NCI-H2171 treated with DMSO at 0.1 percent for 48 hours (cell line): ENCODE results near the gene TINCR.
A peak's percentile ranks its signal among the peaks of the same experiment; 100 is the strongest.
"Not testable (repeated sequence)": the region's sequence is repeated elsewhere in the genome, so short reads cannot be mapped to it uniquely, and the experiment has no call there.

ENCODE experiments used
- DNase-seq: peaks from one replicate; lab custom pipeline; 2025; lab: John Stamatoyannopoulos, UW

Gene TINCR

DNA sequence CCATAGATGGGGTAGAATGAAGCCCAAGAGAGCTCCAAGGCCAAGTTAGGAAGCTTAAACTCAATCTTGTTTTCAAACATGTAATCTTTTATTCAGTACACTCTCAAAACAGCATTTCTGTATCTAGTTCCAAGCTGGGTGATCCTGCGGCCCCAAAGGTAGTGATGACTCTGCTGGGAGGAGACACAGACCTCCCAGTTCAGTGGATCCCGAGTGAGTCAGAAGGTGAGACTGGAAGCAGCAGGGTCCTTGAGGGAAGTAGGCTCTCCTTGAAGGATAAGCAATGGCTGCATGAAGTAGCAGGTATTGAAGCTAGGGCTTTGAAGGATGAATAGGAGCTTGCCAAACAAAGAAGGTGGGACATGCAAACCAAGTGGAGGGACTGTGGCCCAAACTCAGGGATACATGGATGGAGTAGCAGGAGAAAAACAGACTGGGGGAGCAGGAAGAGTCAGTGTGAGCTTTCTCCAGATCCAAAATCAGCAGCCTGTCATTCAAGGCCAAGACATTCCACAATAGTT lies 9.6 kb downstream of the TINCR start:
- no peak for DNase-seq

DNA sequence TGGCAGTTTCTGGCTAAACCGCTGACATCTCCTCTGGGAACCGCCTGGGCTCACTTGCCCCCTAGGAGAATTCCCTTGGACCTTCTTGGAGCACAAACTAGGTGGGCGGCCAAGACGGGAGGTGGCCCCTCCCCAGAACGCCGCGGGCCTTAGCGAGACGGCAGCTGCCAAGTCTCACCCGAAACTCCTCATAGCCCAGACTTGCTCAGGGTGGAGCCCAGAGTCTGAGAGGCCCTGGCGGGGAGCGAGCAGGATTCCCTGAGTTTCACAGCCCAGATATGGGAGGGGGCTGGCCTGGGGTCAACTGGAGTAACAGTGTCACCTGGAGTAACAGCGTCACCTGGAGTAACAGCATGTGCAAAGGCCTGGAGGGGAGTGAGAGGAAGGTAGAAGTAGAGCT lies 10.1 kb downstream of the TINCR start:
- DNase-seq = no peak

DNA sequence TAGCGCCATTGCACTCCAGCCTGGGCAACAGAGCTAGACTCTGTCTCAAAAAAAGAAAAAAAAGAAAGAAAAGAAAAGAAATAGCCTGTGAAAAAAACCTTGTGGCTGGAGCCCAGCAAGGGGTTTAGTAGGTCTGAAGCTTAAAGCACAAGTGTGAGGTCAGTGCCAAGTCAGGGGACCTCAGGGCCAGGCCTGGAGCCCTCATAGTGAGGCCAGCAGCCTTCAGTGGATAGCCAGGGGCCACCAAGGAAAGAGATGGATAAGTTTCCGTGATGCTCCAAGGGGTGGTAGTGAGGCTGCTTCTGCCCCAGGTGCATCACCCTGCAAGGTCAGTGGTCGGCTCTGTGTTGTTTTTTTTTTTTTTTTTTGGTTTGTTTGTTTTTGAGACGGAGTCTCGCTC lies 12.9 kb downstream of the TINCR start:
- DNase-seq = no peak

DNA sequence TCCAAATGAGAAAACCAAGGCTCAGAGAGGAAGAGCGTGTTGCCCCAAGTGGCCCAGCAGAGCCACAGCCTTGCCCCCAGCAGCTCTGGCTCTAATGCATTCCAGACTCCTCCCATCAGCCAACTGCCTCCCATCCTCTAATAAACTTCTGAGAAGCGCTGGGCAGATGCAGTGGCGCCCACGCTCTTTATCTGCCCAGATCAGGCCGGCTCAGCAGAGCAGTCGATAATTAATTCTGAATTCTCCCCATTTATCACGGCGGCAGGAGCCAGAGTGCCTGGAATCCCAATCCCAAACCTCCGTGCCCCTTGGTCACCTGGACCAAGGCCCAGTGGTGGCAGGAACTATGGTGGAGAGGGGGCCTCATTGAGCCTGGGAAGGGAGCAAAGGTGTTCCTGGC lies 13.9 kb downstream of the TINCR start:
- DNase-seq = no peak

DNA sequence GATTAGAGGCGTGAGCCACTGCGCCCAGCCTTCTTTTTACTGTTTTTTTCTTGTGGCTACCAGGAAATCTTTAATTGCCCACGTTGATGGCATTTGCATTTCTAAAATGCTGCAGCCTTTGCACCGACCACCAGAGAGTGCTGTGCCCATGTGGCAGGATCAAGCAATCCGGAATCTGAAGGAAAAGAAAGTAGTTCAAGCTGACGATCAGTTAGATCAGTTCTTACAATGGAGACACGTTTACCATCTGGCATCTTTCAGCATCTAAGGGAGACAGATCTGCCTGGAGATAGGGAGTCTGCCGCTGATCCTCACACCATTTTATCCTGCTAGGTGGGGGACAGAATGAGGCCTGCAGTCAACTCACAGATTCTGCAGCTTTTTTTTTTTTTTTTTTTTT lies 19.9 kb downstream of the TINCR start:
- peak; percentile 92 for DNase-seq

DNA sequence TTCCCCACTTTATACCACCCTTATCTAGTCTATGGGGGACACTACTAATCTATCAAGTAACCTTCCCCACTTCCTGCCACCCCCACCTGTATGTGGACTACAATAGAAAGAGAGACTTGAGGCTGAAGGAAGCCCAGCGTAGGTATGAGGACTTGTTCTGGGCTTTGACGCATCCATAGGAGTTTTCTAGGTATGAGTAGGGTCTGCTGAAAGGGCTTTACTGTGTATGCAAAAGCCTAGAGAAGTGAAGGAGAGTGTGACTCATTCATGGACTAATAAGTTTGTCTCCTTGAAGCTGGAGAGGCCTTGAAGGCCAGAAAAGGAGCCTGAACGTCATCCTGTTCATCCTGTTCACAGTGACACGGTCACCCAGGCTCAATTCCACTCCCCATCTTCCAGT lies 21.8 kb downstream of the TINCR start:
- no peak for DNase-seq

DNA sequence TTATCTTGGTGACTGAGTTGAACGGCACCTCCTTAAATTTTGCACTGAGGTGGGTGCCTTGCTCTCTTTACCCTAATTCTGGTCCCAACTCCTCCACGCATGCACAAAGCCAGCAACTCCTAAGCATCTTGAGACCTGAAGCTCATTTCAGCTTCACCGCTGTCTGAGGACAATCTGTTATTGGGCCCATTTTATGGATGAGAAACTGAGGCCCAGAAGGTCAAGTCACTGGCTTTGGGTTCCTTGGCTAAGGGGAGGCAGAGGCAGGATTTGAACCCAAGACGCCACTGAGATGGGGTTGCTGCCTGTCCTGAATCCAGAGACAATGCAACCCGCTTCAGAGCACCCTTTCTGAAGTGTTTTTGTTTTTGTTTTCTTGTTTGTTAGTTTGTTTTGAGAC lies 22.7 kb downstream of the TINCR start:
- no peak for DNase-seq

DNA sequence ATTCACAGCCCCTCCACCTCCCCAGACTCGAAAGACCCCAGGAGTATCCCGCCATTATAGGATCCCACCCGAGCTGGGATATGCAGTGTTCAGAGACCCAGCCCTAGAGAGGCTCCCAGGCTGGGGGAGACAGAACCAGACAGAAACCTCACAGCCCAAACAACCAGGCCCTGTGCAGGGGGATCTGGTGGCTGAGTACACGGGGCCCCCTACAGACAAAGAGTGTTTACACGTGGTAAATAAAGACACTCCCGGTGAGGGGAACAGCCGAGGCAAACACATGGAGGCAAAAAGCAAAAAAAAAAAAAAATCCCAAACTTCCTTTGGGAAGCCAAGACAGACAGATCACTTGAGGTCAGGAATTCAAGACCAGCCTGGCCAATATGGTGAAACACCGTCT lies 25.1 kb downstream of the TINCR start:
- DNase-seq = no peak

DNA sequence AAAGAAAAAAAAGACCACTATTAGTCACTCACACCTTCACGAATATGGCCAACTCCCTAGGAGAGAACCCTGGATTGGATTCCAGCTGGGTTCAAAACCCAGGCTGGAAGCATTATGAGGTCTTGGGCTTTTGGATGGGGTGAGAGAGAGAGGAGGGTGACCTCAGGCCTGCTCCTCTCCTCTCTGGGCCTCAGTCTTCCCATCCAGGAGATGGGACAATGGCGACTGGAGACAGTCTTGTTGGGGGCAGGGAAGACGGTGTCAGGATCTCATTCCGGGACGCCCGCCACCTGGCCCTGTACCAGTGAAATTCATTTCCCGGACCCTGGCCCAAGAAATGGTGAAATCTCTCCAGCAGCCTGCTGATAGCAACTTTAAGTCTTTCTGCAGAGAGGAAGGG lies 26.3 kb downstream of the TINCR start:
- DNase-seq = no peak

DNA sequence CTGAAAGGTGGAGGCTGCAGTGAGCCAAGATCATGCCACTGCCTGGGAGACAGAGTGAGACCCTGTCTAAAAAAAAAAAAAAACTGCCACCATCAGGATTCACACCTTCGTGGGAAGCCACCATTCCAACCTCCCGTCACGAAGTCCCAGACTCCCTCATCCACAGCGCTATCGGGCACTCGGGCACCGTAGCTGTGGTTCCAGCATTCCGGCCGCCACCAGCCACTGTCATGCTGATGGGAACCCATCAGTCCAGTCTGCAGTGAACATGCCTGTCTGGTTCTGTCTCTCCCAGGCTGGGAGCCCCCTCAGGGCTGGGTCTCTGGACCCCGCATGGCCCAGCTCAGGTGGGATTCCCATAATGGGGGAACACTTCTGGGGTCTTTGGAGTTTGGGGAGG lies 27.5 kb downstream of the TINCR start:
- no peak for DNase-seq

DNA sequence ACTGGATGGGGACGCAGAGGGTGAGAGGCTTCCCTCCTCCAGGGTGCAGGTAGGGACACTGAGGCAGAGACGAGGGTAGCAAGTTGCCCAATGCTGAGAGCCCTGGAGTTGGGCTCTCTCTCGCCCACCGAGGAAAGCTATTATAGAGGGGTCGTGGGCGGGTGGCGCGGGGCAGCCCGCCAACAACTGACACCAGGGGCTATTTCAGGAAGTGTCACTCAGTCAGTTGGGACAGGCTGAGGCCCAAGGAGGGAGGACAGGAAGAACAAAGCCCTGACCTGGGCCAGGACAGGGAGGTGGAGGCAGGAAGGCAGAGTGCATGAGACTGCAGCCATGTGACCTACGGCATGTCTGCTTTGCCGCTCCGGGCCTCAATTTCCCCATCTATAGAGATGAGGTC lies 29.9 kb downstream of the TINCR start:
- DNase-seq = no peak

DNA sequence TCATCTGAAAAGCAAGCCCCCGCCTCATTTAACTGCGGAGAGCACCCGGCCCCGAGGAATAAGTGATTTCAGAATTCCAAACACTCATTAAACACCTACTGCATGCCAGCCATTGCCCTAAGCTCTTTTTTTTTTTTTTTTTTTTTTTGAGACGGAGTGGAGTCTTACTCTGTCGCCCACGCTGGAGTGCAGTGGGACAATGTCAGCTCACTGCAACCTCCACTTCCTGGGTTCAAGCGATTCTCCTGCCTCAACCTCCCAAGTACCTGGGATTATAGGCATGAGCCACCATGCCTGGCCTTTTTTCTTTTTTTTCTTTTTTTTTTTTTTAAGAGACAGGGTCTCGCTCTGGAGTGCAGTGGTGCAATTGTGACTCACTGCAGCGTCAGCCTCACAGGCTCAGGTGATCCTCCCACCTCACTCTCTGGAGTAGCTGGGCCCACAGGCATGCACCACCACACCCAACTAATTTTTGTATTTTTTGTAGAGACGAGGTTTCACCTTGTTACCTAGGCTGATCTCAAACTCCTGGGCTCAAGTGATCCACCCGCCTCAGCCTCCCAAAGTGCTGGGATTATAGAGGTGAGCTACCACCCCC lies 30.7 kb downstream of the TINCR start:
- not testable (repeated sequence) for DNase-seq

DNA sequence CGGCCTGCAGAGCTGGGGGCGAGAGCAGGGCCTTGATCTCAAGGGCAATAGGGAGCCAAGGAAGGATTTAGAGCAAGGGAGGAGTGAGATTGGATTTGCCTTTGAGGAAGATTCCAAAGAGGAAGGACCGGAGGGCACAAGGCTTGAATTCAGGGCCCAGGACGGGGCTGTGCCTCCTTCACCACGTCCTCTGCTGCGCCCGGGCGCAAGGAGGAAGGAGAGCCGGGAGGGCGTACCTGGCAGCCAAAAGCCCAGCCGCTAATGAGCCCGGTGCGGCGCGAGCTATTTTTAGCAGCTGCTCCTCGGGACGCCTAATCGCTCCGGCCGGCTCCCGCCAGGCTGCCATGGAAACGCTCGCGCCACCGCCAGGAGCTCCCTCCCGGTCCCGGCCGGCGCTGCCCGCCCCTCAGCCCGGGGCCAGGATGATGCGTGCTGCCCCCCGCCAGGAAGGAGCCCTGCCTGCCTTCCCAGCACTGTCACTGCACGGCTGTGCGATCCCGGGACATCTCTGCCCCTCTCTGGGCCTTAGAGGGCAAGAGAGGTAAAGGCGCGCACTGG lies 31.3 kb downstream of the TINCR start:
- DNase-seq = peak; percentile 24

DNA sequence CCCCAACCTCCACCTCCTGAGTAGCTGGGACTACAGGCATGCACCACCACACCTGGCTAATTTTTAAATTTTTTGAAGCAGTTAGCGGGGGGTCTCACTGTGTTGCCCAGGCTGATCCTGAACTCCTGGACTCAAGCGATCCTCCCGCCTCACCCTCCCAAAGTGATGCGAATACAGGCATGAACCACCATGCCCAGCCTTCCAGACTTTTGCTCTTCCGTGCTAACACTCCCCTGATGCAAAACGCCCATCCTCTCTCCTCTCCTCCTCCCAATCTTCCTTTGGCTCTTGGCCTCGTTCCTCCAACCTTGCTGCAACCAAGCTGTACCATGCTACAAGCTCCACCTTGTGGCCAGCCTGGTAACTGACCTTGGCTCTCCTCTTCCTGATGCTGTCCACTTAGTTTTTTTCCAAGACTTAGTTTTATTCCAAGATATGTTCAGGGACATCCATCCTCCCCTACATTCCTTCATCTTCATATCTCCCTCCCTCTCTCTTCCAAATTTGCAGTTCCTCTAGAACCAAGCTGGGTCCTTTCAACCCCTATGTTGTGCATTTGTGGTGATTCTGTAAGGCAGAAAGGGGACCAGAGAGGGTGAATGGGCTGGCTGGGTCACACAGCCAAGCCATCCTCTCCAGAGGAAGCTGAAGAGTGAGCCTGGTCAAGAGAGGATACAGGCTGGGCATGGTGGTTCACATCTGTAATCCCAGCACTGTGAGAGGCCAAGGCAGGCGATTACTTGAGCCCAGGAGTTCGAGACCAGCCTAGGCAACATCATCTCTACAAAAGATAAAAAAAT lies 32.8 kb downstream of the TINCR start:
- peak; percentile 7 for DNase-seq

DNA sequence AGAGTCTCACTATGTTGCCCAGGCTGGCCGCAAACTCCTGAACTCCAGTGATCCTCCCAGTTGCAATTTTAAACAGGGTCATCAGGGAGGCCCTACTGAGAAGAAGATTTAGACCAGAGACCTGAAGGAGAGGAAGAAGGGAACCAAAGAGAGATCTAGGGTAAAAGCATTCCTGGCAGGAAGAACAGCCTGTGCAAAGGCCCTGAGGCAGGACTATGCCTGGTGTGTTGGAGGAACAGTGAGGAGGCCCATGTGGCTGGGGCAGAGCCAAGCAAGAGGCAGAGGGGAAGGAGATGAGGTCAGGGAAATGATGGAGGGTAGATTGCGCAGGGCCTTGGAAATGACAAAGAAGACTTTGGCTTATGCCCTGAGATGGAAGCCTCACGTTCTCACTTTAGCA lies 34.5 kb downstream of the TINCR start:
- no peak for DNase-seq

DNA sequence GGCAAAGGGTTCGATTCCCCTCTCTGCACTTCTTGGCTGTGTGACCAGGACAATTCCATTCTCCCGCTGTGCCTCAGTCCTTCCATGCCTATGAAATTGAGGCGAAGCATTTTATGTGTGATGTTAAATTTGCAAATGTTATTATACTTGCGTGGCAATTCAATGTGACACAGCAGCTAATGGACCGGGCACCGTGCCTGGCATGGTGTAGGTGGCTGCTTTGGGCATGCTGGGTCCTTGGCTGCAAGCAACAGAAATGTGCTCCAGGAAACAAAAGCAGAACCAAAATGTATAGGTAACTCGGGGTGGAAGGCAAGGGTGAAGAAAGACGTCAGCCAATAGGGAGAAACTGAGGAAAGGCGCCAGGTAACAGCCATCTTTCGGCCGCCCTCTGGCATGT lies 37.1 kb downstream of the TINCR start:
- no peak for DNase-seq

DNA sequence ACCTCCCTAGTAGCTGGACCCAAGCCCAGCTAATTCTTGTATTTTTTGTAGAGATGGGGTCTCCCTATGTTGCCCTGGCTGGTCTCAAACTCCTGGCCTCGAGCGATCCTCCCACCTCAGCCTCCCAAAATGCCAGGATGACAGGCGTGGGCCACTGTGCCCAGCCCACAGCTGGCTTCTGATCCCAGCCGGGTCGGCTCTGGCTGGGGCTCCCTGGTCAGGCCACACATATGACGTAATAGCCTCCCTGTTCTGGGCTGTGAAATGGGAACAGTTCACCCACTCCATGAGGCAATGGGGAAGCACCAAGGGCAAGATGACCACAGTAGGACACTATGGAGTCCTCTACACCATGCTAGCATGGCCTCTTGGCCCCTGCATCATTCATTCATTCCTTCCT lies 41.1 kb downstream of the TINCR start:
- no peak for DNase-seq

DNA sequence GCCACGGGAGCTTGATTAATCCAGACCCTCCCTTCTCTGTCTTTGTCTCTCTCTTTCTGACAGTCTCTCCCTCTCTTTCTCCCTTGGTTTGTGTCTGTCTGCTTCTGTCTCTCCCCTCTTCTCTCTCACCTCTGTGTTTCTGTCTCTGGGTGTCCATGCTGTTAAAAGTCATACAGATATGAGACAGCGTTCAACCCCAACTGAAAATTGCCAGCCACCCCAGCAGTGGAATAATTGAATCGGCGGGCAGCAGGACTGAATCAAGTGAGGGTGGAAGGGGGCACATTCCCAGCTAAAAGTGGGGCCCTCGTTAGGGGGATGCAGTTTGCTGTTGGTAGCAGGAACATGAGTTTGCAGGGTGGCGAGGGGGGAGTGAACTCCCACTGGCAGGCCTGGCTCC lies 43.7 kb downstream of the TINCR start:
- no peak for DNase-seq

DNA sequence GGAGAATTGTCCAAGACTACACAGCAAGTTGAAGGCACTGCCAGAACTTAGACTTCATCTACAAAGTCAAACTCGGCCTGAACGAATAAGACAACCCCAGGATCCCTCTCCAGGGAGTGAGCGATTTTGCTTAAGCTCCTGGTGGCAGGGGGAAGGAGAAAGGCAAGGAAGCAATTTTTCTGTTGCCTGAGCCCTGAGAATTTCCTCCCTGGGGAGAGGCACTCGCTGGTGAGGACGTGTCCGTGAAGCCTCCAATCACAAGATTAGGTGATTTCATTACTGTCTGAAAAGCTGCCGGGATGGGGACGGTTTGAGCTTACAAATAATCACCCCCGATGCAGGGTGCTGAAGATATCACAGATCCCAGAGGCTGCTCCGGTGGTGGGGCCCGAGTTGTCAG lies 45.6 kb downstream of the TINCR start:
- no peak for DNase-seq

DNA sequence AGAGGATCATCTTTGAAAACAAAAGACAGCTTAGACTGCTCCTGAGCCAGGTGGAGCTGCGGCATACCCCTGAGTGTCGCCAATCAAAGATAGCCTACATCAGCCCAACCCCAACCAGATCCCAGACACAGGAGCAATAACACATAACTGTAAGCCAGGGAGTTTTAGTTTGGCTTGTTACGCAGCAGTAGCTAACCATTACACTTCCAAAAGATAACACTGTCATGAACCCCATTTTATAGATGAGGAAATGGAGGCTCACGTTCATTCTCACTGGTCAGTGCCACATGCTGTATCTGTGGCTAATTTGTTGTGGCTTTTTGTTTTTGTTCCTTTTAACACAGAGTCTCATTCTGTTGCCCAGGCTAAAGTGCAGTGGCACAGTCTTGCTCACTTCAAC lies 47.3 kb downstream of the TINCR start:
- DNase-seq = no peak

DNA sequence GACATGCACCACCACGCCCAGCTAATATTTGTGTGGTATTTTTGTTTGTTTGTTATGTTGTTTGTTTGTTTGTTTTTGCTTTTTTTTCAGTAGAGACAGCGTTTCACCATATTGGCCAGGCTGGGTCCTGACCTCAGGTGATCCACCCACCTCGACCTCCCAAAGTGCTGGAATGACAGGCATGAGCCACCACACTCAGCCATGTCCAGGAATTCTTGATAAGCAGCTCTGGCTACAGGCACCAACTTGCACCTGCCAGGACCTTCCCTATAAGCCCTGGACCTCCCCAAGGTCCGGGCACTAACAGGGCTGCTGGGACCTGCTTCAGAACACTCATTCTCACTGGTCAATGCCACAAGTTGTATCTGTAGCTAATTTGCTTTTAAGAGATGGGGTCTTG lies 48.7 kb downstream of the TINCR start:
- no peak for DNase-seq

DNA sequence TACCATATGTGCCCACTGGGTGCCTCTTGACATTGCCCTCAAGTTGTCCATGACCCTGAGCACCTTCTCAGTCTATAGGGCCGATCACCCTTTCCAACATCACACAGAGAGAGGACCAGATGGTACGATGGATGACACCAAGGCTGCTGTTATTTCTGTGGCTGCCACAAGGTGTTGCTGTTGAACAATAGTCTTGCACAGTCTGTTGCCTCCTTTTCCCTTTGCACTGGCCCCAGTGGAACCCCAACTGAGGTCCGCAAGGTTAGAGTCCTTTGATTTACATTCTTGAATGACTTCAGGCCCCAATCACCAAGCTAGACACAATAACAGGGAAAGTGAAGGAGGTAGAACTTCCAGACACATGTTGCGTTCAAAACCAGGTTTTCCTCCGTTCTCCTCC lies 52.0 kb downstream of the TINCR start:
- no peak for DNase-seq

DNA sequence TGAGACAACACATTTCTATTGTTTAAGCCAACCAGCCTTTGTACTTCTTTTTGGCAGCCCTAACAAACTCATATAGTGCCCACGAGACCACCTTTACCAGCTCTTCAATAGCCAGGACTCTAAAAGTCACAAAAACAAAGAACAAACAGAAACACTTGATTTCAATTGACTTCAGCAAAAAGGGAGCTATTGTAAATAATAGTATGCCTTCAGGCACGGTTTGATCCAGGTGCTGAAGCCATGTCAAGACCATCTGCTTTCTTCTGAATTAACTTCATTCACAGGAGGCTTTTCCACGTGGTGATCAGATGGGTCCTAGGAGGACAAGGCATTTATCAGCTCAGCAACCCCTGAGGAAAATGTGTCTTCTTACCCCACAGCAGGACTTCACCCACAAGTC lies 53.8 kb downstream of the TINCR start:
- DNase-seq = no peak

DNA sequence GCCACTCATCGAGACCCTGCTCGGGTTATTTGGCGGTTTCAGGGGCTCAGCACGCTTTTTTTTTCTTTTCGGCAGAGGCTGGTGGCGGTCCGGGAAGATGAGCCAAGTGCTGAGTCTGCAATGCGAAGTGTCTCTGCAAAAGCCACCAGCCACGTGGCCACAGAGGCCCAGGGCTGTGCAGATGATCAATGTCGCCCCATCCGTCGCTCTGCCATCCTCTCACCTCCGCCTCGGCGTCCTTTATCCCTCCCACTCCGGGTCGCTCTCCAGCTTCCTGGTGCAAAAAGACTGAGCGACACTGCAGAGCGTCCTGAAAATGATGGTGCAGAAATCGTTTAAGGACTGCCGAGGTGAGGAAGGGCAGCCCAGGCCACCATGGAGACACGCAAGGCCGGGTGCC lies 55.0 kb downstream of the TINCR start:
- no peak for DNase-seq
